Measurements from ENCODE around the gene MAGOH.
"Not testable (repeated sequence)": the region's sequence is repeated elsewhere in the genome, so short reads cannot be mapped to it uniquely, and the experiment has no call there.

Gene MAGOH

DNA sequence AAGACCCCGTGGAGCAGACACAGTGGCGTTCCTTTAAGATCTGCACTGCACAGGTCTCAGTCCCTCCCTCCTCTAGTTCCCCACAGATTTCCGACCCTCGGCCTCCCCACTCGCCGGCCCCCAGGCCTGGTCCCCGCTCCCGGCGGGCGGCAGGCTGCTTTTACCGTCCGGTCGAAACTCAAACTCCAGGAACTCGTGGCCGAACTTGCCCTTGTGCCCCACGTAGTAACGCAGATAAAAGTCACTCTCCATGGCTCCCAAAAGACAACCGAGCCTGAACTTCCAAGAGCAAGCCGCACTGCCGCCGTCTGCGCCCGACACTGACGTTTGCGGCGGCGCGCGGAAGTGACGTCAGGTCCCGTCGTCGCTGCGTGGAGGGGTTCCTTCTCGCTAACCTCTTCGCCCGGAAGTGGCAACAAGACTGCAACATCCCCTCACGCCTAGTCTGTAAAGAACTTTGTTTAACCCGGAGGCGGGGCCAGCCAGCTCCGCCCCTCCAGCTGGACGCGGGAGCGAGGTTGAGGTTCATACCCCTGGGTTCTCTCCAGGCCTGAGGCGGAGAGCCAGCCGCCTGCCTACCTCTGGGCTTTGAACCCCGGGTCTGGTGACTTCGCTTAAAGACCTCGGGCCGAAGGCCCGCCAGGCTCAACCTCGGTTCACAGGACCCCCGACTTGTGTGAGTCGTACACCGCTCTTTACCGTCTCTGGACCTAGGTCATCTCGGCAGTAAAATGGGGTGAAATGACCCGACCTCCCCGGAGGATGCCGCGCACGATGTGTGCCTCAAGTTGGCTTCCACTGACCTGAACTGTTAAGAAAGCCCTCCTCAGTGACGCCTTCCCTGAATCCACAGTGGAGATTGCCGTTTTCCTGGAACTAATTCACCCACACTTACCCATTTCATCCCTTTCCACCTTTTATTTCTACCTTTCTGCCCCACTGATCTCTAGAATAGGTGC, at the start of gene MAGOH:
Gene MAGOH (minus strand): TSS at position 322 of the 959 bp plus-strand sequence. CDS start 70 bp downstream, at position 252.
- DNase-seq (ENCODE audit: low spot score), result peak; percentile 98

DNA sequence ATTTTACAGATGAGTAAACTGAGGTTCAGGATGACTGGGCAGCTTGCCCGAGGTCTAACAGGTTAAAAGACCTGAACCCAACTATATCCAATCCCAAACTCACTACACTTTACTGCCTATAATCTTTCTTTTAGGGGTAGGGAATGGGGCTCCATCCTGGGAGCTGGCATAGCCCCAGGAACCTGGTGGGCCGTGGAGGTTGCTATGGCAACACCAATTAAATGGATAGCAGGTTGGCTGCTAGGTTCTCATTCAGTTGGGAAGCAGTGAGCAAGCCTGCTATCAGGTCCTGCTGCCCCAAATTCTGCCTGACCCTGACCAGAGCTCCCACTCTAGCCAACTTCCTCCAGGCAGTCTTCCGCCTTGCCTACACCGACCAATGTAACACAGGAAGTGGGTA, 48.6 kb upstream of the MAGOH start:
- DNase-seq (ENCODE audit: low spot score), result no peak

DNA sequence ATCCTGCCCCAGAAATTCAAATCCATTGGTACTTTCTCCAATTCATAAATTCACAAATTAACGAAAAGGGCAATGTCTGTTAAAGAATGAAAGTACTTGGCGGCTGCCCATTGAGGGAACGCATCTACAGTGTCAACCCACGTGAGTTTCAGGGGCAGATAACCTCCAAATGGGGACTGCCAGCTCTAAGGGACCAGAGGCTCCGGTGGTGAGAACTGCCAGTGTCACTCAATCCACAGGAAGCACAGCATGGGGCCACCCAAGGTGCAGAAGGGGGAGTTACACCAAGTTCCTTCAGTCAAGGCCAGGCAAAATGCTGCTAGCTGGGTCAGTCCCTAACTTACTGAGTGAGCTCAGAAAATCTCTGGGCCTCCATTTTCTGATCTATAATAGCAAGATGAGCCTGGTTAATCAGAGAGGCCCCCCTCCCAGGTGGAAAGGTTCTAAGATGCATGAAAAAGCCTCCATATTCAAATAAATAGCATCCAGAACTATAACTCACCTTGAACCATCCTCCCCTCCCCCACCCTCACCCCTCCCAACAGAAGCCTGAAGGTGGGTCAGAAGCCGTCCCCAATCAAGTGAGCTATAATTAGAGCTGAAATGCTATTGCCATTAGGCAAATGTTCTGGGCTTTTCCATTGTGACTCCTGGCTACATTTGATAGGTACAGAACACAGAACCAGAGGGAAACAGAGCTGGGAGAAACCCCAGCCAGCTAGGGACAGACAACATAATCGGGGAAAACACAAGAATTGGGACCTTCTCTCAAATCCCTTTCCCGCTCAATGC, 47.8 kb upstream of the MAGOH start:
- DNase-seq (ENCODE audit: low spot score), result no peak

- DNase-seq (ENCODE audit: low spot score), result no peak
Observed at GRCh38 chr1:53285546-53285945, 47.2 kb upstream of the MAGOH start.

- no peak for DNase-seq (ENCODE audit: low spot score)
Observed at GRCh38 chr1:53284224-53285020, 46.1 kb upstream of the MAGOH start.

- DNase-seq (ENCODE audit: low spot score), result not testable (repeated sequence)
Observed at GRCh38 chr1:53283156-53283555, 44.8 kb upstream of the MAGOH start.

DNA sequence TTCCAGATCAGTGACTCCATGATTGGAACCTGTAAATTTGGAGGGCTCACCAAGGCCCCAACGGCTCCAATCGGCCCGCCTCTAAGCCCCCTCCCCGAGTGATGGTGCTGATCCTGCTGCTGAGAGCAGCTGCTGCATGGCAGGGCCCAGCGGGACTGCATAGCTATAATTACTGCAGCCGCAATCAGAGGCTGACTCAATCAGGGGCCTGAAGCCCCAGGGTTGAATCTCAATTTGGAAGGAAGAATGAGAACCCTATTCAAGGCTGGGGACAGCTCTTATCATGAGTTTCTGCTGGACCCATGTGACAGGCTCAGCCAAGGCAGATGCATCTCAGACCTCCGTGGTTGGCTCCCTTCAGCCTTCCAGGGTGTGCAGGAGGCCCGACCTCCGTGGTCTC, 42.8 kb upstream of the MAGOH start:
- DNase-seq (ENCODE audit: low spot score), result no peak

DNA sequence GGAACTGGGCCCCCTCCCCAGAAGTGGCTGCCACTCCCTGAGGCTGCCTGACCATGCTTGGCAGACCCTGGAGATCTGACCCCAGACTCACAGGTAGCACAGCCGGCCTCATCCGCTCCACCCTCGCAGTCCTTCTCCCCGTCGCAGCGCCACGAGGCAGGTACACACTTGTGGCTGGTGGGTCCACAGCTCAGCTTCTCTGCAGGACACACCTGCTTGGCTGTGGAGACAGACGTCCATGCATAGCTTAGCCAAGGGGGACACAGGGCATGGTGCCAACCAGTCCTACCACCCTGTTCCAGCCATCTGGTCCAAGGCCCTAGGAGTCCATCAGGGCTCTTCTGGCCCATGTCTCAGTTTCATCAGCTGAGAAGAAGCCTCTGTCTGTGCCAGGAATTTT, 42.2 kb upstream of the MAGOH start:
- no peak for DNase-seq (ENCODE audit: low spot score)

- DNase-seq (ENCODE audit: low spot score), result no peak
Observed at GRCh38 chr1:53279296-53280200, 41.2 kb upstream of the MAGOH start.

DNA sequence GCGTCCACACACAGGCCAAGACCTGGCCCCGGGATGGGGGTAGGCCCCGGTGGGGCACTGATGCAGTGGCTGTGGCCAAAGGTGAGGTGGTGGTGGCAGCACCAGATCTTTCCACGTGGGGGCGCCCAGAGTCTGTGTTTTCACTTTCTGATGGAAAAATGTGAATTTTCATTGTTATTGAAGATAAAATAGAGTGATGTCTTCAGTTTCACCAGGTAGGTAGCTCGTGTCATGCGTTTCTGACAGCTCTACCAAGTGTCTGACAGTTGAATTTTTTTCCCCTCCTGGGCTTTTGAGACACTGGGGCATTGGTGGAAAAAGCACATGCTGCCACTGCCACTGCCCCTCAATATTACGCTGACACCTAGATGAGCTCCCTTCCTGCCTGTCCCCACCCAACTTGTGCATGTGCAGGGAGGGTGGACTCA, 40.0 kb upstream of the MAGOH start:
- peak; percentile 88 for DNase-seq (ENCODE audit: low spot score)

GRCh38 chr1:53277326-53277725, 39.0 kb upstream of the MAGOH start:
- DNase-seq (ENCODE audit: low spot score), result no peak

DNA sequence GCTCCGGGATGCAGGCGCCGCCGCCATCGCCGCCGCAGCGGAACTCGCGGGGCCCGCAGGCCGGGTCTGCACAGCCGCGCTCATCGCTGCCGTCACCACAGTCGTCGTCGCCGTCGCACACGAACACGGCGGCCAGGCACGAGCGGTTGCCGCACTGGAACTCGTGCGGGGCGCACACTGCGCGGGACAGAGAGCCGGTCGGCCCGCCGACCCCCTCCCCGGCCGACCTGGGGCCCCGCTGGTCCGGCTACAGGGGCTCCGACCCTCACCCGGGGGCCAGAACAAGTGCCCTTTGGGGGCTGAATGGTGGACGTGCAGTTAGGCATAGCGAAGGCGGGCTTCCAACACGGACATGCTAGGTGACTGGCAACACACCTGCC, 38.6 kb upstream of the MAGOH start:
- no peak for DNase-seq (ENCODE audit: low spot score)

GRCh38 chr1:53276153-53276901, 38.0 kb upstream of the MAGOH start:
- no peak for DNase-seq (ENCODE audit: low spot score)

- DNase-seq (ENCODE audit: low spot score), result no peak
Observed at GRCh38 chr1:53275566-53275965, 37.2 kb upstream of the MAGOH start.

DNA sequence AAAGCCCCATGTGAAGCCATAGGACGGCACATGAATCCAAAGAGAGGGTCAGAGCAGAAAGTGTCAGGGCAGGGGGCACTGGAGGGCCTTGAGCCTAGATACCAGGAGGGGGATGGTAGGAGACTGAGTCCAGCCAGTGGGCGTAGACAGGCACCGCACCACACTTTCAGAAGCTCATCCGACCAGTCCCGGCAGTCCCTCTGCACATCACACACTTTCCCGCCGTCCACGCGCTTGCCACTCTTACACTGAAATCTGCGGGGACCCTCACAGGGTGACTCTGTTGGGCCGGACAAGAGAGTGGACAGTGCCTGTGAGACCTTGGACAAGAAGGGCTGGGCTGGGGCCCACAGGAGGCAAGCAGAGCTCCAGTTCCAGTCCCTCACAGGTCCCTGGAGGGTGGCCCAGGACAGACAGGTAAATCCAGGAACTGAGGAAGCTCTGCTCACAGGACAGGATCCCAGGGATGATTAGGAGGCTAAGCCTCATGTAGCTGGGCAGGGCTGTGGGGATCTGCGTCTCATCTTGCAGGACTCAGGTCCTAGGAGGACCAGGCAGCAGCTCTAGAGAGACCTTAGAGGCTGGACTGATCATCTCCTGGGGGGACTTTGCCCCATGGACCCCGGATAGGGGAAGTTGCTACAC, 36.3 kb upstream of the MAGOH start:
- no peak for DNase-seq (ENCODE audit: low spot score)

GRCh38 chr1:53274026-53274425, 35.7 kb upstream of the MAGOH start:
- no peak for DNase-seq (ENCODE audit: low spot score)

DNA sequence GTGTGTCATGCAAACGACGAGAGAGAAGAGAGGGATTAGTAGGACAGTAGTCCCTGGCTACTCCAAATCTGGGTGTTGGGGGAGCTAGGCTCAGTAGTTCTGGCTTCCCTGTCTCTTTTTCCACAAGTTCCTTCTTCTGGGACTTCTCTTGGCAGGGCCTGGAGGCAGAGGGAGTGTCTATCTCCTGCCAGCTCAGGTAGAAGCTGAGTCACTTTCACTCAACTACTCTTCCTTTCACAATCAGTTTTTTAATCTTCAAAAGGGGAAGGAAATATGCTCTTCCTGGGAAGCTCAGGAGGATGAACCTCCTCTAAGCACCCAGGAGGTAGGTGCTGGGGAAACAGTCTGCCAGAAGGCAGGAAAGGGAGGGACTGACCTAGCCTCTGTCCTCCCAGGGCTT, 35.2 kb upstream of the MAGOH start:
- no peak for DNase-seq (ENCODE audit: low spot score)

GRCh38 chr1:53272349-53272748, 34.0 kb upstream of the MAGOH start:
- DNase-seq (ENCODE audit: low spot score), result no peak

DNA sequence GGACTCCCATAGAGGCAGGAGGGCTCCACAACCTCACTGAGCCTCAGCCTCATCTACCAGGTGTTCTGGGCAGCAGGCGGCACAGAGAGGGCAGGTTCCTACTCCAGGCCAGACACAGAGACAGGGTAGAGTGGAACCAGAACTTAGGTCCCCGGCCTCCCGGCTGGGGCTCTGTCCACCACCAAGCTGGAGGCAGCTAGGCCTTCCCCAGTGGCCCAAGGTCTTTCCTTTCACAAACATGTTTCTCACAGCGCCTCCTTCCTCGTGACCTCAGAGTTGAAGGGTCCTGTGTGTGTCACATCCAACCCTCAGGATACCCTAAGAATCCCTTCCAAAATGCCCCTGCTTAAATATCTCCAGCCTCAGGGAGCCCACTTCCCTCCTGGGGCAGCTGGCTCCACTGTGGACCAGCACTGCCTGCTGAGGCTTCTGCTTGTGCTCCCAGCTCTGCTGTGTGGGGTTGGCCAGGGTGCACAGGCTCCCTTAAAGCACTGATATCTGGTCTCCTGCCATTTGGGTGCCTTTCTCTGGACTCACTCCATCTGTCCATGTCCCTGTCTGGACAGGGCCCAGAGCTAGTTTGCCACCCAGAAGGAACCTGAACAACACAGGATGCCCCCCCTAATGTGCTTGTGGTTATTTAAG, 33.2 kb upstream of the MAGOH start:
- DNase-seq (ENCODE audit: low spot score), result no peak

All from GM03348 (cell line).